ENCODE data around the gene KRTAP4-6. TPM values are rescaled to one million over a fixed set of nuclear protein-coding genes. Genes with fewer than 3 reads are reported as not detected.
"Not testable (repeated sequence)": the region's sequence is repeated elsewhere in the genome, so short reads cannot be mapped to it uniquely, and the experiment has no call there.

KRTAP4-6 gene
- total and polyA plus RNA-seq, 4 donors, result not detected

GRCh38 chr17:41160648-41161047, 20.3 kb upstream of the KRTAP4-6 start, which contains the start of gene KRTAP4-4 (continued):
- TF ChIP-seq ZBTB33 (IDR thresholded peaks at IDR 0.05) (no peak), ATF3 (IDR thresholded peaks at IDR 0.05) (no peak), NR2F2 (IDR thresholded peaks at IDR 0.05) (no peak)

- WGBS, result 88% methylated on average over 3 of the region's 3 CpGs
- not testable (repeated sequence) for H3K4me1 ChIP-seq (ENCODE audit: control insufficient read depth in 4 of 4, insufficient read depth in 4 of 4, low read length in 3 of 4); H3K27ac ChIP-seq (ENCODE audit: low read depth in 1 of 2, low read length in 2 of 2); H3K36me3 ChIP-seq (ENCODE audit: control insufficient read depth in 4 of 4, insufficient read depth in 3 of 4, low read depth in 1 of 4, low read length in 3 of 4); H3K4me3 ChIP-seq (ENCODE audit: low read depth in 1 of 3, low read length in 3 of 3); H3K27me3 ChIP-seq (ENCODE audit: control insufficient read depth in 4 of 4, insufficient read depth in 4 of 4, low read length in 3 of 4); DNase-seq (ENCODE audit: low spot score); H3K9me3 ChIP-seq (ENCODE audit: control insufficient read depth in 4 of 4, low read length in 3 of 4); H3K9ac ChIP-seq (ENCODE audit: low read depth in 1 of 2, low read length in 2 of 2)
These were observed 19.8 kb upstream of the KRTAP4-6 start for GRCh38 chr17:41160190-41160589.

- H3K4me1 ChIP-seq (ENCODE audit: control insufficient read depth in 4 of 4, insufficient read depth in 4 of 4, low read length in 3 of 4), result no peaks in the 10 kb centered on the region
- DNase-seq (ENCODE audit: low spot score), result no peak
These were observed 13.5 kb upstream of the KRTAP4-6 start for GRCh38 chr17:41153856-41154255.

GRCh38 chr17:41151525-41151924, 11.2 kb upstream of the KRTAP4-6 start:
- TF ChIP-seq MAX (IDR thresholded peaks at IDR 0.05) (no peak), FOXA1 (IDR thresholded peaks at IDR 0.05) (no peak), RXRA (IDR thresholded peaks at IDR 0.05) (no peak), SP1 (IDR thresholded peaks at IDR 0.05) (no peak), YY1 (IDR thresholded peaks at IDR 0.05) (no peak), FOXA2 (IDR thresholded peaks at IDR 0.05) (no peak), REST (IDR thresholded peaks at IDR 0.05) (no peak), GABPA (IDR thresholded peaks at IDR 0.05 in 1 of 2, conservative IDR thresholded peaks at IDR 0.05 in 1 of 2) (no peak)
- Histone ChIP-seq H3K27ac (ENCODE audit: low read depth in 1 of 2, low read length in 2 of 2) (no peak overlapping the region), H3K27me3 (ENCODE audit: control insufficient read depth in 4 of 4, insufficient read depth in 4 of 4, low read length in 3 of 4) (peaks cover 0 to 3% (median 0%) of the 10 kb centered on the region in 4 donors), H3K9me3 (ENCODE audit: control insufficient read depth in 4 of 4, low read length in 3 of 4) (no peaks in the 10 kb centered on the region), H3K36me3 (ENCODE audit: control insufficient read depth in 4 of 4, insufficient read depth in 3 of 4, low read depth in 1 of 4, low read length in 3 of 4) (no peaks in the 10 kb centered on the region), H3K4me3 (ENCODE audit: low read depth in 1 of 3, low read length in 3 of 3) (no peak overlapping the region), H3K9ac (ENCODE audit: low read depth in 1 of 2, low read length in 2 of 2) (no peak overlapping the region), H3K4me1 (ENCODE audit: control insufficient read depth in 4 of 4, insufficient read depth in 4 of 4, low read length in 3 of 4) (no peaks in the 10 kb centered on the region)
- no peak for DNase-seq (ENCODE audit: low spot score)
- WGBS, result 52% methylated on average over 2 of the region's 2 CpGs

More at GRCh38 chr17:41153856-41154255, 13.5 kb upstream of the KRTAP4-6 start:
- 17% methylated on average over 2 of the region's 2 CpGs for WGBS
- no peak for TF ChIP-seq CTCF (IDR thresholded peaks at IDR 0.05; ENCODE audit: low read depth, low read length, missing input control)
- no peak overlapping the region for H3K27ac ChIP-seq (ENCODE audit: low read depth in 1 of 2, low read length in 2 of 2)
- no peak overlapping the region for H3K9ac ChIP-seq (ENCODE audit: low read depth in 1 of 2, low read length in 2 of 2)
- H3K9me3 ChIP-seq (ENCODE audit: control insufficient read depth in 4 of 4, low read length in 3 of 4), result no peaks in the 10 kb centered on the region
- no peaks in the 10 kb centered on the region for H3K36me3 ChIP-seq (ENCODE audit: control insufficient read depth in 4 of 4, insufficient read depth in 3 of 4, low read depth in 1 of 4, low read length in 3 of 4)
- H3K4me3 ChIP-seq (ENCODE audit: low read depth in 1 of 3, low read length in 3 of 3), result no peak overlapping the region
- peaks cover 0 to 3% (median 0%) of the 10 kb centered on the region in 4 donors for H3K27me3 ChIP-seq (ENCODE audit: control insufficient read depth in 4 of 4, insufficient read depth in 4 of 4, low read length in 3 of 4)

Data from liver (tissue), 9 donors.